HG03097 (cell line): ENCODE results near the gene DNAAF5.

Experiments used
- ATAC-seq: cut with Tn5 transposase; IDR thresholded peaks from one replicate; pipeline ENCODE4 v1.9.1; 2021; ENCODE audit not compliant: unreplicated experiment, low FRiP score

DNAAF5 gene

GRCh38 chr7:763762-764161 is 37.3 kb downstream of the DNAAF5 start:
- ATAC-seq: no peak

- ATAC-seq: no peak
These were observed 38.9 kb downstream of the DNAAF5 start for GRCh38 chr7:765383-765782.

- no peak for ATAC-seq
These were observed 41.1 kb downstream of the DNAAF5 start for GRCh38 chr7:767580-767940.

DNA sequence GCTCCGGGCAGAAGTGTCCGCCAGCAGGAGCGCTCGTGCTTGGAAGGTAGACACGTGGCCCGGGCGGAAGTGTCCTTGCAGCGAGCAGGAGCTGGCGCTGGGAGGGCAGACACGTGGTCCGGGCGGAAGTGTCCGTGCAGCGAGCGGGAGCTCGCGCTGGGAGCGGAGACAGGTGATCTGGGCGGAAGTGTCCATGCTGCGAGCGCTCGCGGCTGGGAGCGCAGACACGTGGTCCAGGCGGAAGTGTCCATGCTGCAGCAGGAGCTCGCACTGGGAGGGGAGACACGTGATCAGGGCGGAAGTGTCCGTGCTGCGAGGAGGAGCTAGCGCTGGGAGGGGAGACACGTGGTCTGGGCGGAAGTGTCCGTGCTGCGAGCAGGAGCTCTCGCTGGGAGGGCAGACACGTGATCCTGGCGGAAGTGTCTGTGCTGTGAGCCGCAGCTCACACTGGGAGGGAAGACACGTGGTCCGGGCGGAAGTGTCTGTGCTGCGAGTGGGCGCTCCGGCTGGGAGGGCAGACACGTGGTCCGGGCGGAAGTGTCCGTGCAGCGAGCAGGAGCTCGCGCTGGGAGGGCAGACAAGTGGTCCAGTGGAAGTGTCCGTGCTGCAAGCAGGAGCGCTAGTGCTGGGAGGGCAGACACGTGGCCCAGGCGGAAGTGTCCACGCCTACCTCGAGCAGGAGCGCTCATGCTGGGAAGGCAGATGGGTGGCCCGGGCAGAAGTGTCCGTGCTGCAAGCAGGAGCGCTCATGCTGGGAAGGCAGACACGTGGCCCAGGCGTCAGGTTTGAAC is 41.6 kb downstream of the DNAAF5 start:
- ATAC-seq: no peak

- ATAC-seq: no peak
These were observed 42.5 kb downstream of the DNAAF5 start for GRCh38 chr7:768881-769504.

- ATAC-seq: no peak
These were observed 43.8 kb downstream of the DNAAF5 start for GRCh38 chr7:770336-770735.

DNA sequence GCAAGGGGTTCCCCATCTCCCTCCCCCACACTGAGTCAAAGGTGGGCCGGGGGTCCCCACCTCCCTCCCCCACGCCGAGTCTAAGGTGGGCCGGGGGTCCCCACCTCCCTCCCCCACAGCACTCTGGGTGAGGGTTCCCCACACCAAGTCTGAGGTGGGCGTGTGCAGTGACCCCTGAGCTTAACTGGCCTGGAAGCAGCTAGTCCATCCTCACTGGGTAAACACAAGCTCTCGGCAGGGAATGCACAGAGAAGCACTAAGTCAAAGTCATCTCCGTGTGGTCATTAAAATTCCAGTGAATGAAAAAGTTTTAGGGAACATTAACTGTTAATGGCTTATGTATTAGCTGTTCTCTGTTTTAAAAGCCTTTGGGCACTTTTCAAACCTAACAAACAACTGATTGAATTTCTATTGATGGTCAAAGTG is 44.3 kb downstream of the DNAAF5 start:
- ATAC-seq: no peak

DNA sequence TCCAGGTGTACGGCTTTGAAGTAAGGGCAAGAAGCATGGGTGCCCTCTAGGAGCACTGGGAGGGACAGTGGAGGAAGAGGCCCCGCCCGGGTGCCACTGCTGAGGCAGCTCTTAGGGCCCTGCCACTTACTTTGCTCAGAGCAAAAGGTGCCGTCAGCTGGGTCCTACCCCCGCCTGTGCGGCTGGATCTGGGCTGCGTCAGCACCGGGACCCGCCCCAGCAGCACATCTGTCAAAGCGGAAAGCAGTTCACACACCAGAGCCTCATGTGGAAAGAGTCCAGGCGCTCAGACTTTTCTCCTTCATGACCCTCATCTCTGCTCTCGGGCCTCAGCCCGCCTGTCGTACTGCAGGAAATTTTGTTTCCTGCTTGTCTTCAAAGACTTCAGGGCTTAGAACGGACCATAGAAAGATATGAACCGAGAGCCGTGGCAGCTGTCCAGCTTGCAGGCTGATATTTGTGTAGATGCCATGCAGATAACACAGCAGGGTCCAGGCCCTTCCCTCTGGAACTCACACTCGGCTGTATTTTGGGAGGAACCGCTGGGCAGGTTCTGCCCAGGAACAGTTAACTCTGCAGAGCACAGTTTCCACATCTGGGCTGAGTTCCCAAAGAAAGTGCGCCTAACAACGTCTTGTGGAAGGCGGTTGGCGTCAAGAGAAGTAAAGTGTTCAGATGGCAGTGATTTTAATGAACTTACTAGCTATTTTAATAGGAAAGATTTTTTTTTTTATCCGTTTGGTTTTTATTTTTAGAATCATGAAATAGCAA is 44.9 kb downstream of the DNAAF5 start:
- no peak for ATAC-seq

GRCh38 chr7:772005-772294 is 45.5 kb downstream of the DNAAF5 start:
- no peak for ATAC-seq

- no peak for ATAC-seq
These were observed 45.9 kb downstream of the DNAAF5 start for GRCh38 chr7:772392-772791.

- ATAC-seq: no peak
These were observed 46.5 kb downstream of the DNAAF5 start for GRCh38 chr7:772861-773621.

DNA sequence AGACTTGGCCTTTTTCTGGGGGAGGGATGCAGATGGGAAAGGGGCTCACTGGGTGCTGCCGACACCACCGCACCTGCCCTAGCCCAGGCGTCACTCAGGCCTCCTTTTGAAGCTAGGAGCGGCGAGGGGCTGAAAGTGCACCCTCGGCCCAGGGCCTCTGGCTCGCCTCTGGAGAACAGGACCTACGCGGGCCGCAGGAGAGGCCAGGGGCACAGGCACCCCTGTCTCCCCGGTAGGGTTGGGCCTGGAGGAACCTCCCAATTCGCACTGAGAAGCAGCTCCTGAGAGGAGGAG is 47.1 kb downstream of the DNAAF5 start:
- no peak for ATAC-seq

DNA sequence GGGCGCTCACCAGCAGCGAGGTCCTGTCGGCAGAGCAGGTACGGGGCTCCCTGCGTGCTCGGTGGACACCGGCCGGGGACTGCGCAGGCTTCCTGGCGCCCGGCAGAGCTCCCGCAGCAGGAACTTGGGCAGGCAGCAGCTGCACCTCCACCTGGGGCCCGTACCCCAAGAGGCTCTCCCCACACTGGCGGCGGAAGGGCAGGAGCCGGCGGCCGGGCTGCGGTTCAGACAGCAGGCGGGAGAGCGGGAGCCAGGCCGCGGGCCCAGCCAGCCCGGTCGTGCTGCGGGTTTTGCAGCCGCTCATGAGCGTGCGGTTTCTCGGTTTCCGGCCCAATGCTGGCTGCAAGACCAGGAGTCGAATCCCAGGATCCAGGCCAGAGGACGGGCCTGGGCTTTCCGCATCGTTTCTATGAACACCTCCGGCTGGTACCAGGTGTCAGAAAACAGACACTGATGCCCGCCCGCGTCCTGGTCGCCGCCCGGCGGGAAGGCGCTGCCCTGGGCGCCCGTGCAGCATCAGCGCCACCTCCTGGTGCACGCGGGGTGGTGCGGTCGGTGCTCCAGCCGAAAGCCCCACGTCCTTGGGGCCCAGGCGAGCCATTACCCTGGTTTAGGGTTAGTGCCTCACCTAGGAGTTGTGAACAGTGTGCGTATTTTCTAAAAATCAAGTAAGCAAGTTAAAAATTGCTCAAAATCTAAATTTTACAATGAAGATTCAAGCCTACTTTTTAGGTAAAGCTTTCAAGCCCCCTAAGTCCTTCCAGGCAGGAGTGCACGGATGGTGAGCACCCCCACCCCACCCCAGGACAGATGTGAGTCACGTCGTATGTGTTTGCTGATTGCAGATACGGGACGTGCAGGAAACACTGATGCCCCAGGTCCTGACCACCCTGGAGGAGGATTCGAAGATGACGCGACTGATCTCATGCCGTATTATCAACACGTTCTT is 47.9 kb downstream of the DNAAF5 start:
- no peak for ATAC-seq

GRCh38 chr7:776381-776780 is 49.9 kb downstream of the DNAAF5 start:
- ATAC-seq: no peak

GRCh38 chr7:776992-777727 is 50.7 kb downstream of the DNAAF5 start:
- ATAC-seq: no peak

GRCh38 chr7:777728-778078 is 51.2 kb downstream of the DNAAF5 start:
- no peak for ATAC-seq

DNA sequence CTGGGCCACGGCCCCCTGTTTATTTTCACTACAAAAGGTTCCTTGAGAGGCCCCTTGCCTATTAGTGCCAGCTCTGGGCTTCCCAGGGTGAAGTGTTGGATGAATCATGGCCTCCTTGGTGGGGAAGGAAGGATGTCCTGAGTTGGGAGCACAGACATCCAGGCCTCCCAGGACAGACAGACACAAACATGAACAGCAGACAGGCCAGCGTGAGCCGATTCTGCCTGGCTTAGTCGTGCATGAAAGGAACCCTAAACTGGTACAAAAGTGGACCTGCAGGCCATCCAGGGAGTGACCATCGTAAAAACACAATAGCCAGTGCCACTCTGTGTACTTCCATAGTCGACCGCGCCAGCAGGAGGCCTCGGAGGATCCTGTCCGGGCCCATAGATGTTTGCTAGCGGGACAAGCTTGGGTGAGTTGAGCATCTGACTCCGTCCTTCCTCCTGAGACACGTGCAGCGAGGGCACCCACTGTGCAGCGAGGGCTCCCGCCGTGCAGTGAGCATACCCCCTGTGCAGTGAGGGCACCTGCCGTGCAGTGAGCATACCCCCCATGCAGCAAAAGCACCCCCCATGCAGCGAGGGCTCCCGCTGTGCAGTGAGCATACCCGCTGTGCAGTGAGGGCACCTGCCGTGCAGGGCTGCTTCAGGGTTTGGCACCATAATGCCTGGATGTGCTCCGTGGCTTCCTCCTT is 51.9 kb downstream of the DNAAF5 start:
- ATAC-seq: no peak

DNA sequence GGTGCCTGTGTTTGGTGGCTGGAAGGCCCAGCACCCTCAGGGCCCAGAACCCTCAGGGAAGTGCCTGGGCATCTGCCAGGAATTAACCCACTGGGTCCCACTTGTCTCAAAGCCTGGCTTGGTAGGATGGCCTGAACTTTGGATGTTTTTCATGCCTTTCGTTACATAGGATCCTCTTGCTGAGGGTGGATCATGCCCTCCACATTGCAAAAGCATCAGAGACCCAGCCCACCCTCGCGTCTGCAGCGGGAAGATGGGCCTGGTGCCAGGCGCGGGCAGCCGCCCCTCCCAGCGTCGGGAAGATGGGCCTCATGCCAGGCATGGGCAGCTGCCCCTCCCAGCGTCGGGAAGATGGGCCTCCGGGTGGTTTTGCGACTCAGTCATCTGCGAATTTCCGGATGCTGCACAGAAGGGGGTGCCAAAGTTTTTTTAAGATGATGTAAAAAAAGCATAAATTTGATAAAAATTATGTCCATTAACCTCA is 52.5 kb downstream of the DNAAF5 start:
- no peak for ATAC-seq

DNA sequence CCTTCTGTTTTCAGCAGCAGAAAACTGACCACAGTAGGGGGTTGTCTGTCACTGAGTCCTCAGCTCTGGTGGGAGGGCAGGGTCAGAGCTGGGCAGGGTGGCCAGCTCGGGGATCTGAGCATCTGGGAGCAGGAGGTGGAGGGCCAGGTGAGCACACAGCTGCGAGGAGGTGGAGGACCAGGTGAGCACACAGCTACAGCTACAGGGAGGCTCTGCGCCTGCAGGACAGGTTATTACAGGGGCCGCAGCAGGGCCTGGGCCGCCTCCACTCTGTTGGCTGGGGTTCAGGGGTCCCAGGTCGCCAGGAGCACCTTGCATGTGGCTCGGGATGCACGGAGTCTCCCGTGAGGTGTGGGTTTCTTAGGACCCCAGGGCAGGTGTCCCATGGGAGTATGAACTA is 53.0 kb downstream of the DNAAF5 start:
- ATAC-seq: no peak
